GM21526 (cell line): ENCODE data around the gene TRAPPC1.

Experiments
- ATAC-seq: cut with Tn5 transposase; IDR thresholded peaks from one replicate; pipeline ENCODE4 v1.9.1; 2021; ENCODE audit warnings: moderate library complexity; ENCODE audit not compliant: unreplicated experiment, low FRiP score

Gene TRAPPC1

GRCh38 chr17:7943291-7943690 lies 11.5 kb upstream of the TRAPPC1 start:
- ATAC-seq, result no peak

- no peak for ATAC-seq
These were observed 9.0 kb upstream of the TRAPPC1 start for GRCh38 chr17:7940743-7941142.

GRCh38 chr17:7940034-7940433 lies 8.3 kb upstream of the TRAPPC1 start:
- ATAC-seq, result no peak

- ATAC-seq, result no peak
These were observed 4.1 kb upstream of the TRAPPC1 start for GRCh38 chr17:7935859-7936258.

- no peak for ATAC-seq
These were observed 1.2 kb upstream of the TRAPPC1 start for GRCh38 chr17:7932949-7933348.

GRCh38 chr17:7932483-7932891 lies 741 bp upstream of the TRAPPC1 start:
- ATAC-seq, result peak; percentile 8

GRCh38 chr17:7930841-7931631 lies 710 bp downstream of the TRAPPC1 start:
- ATAC-seq, result no peak

GRCh38 chr17:7929158-7930023 lies 2.4 kb downstream of the TRAPPC1 start, which contains the start of gene KCNAB3:
Gene KCNAB3 (minus strand): TSS chr17:7929856. CDS start chr17:7929435, 421 bp downstream.
- no peak for ATAC-seq

GRCh38 chr17:7927596-7927995 lies 4.2 kb downstream of the TRAPPC1 start:
- no peak for ATAC-seq

GRCh38 chr17:7922845-7923628 lies 8.7 kb downstream of the TRAPPC1 start:
- ATAC-seq, result no peak

- no peak for ATAC-seq
These were observed 9.4 kb downstream of the TRAPPC1 start for GRCh38 chr17:7922269-7922844.

- no peak for ATAC-seq
These were observed 14.9 kb downstream of the TRAPPC1 start for GRCh38 chr17:7916808-7917207.

GRCh38 chr17:7916385-7916682 lies 15.4 kb downstream of the TRAPPC1 start:
- ATAC-seq, result no peak

GRCh38 chr17:7915611-7916384 lies 15.9 kb downstream of the TRAPPC1 start, which contains the start of gene RNF227:
Gene RNF227 (minus strand): TSS chr17:7916289. CDS start chr17:7916195, 94 bp downstream.
- peak; percentile 61 for ATAC-seq

GRCh38 chr17:7915179-7915610 lies 16.6 kb downstream of the TRAPPC1 start:
- ATAC-seq, result no peak

- no peak for ATAC-seq
These were observed 18.7 kb downstream of the TRAPPC1 start for GRCh38 chr17:7912927-7913524.

- no peak for ATAC-seq
These were observed 20.6 kb downstream of the TRAPPC1 start for GRCh38 chr17:7911116-7911515.

GRCh38 chr17:7910711-7911110 lies 21.0 kb downstream of the TRAPPC1 start:
- no peak for ATAC-seq

GRCh38 chr17:7910281-7910680 lies 21.5 kb downstream of the TRAPPC1 start:
- ATAC-seq, result no peak
